Pancreas (tissue), 10 donors: ENCODE data around the gene ADRM1. TPM values are rescaled to one million over a fixed set of nuclear protein-coding genes. Genes with fewer than 3 reads are reported as not detected.

ENCODE experiments used
- ATAC-seq, 4 donors: fragments of 200-7000 bp; cut with Tn5 transposase; one replicate each; pipeline versions ENCODE4 v1.8.0 to v1.9.1; 2020; ENCODE audit warnings: mild to moderate bottlenecking in 4 of 4, moderate library complexity in 4 of 4
- DNase-seq, 6 donors: peaks; one replicate each; pipeline ENCODE4 v3.0.0-alpha.2; 2020
- FAIRE-seq: peaks from 2 replicates; lab custom pipeline; 2012; peaks lifted over from hg19 to GRCh38; lab: Jason Lieb, UNC
- H3K27ac ChIP-seq, 4 donors: fragments of 200-600 bp; sonication (generic); 1 replicate in 3 of 4; 2 replicates in 1 of 4; pipeline versions ENCODE4 v1.5.0 to v1.8.0; 2020
- H3K27me3 ChIP-seq, 4 donors: fragments of 200-600 bp; one replicate each; pipeline ENCODE4 v1.8.0; 2021
- H3K36me3 ChIP-seq, 3 donors: fragments of 200-600 bp; sonication (generic) in 1 of 3; one replicate each; pipeline versions ENCODE4 v1.5.0 to v1.8.0; 2020 to 2021
- H3K4me1 ChIP-seq, 3 donors: fragments of 200-600 bp; one replicate each; pipeline ENCODE4 v1.8.0; 2021
- H3K4me3 ChIP-seq, 4 donors: fragments of 200-600 bp; sonication (generic) in 2 of 4; one replicate each; pipeline versions ENCODE4 v1.5.0 to v1.8.0; 2020 to 2021
- H3K9me3 ChIP-seq, 4 donors: fragments of 200-600 bp; one replicate each; pipeline ENCODE4 v1.8.0; 2021
- WGBS, 2 donors: extraction: QIAGEN DNeasy Blood & Tissue Kit; methylation state at CpG; one replicate each; pipeline ENCODE4 v1.1.7; 2013; 5-methylcytosine and 5-hydroxymethylcytosine counted together
- intact Hi-C, 3 donors: fragments of 100-400 bp; cut with DNase I; formaldehyde crosslinking; loops; one replicate each; pipeline versions ENCODE4 v1.11.1 to v1.14.2; 2022
- polyA plus RNA-seq, 2 donors: library from polyadenylated mRNA; stranded (reverse); fragments of 200-250 nt; gene quantifications; one replicate each; pipeline ENCODE4 v1.2.3, GENCODE V29; 2013
- total RNA-seq, 6 donors: library from RNA; stranded (reverse); fragmentation: NEBNext Ultra II Directional in 4 of 6; extraction: Animal tissue kit (Norgen Biotek cat#: 25700) in 4 of 6; gene quantifications; one replicate each; pipeline versions ENCODE4 v1.2.1 to v1.2.4, GENCODE V29; 2021 to 2023
- TF ChIP-seq, protein P1 (sequence below), 4 donors: fragments of 200-600 bp; sonication (generic) in 3 of 4; IDR thresholded peaks; one replicate each; pipeline versions ENCODE4 v1.5.0 to v1.8.0; 2021; ENCODE audit warnings: antibody characterized with exemption in 4 of 4
- donor health status: healthy with polysubstance abuse.
- donor health status: DM: no; HTN: no; CAD: no; lungs with moderate emphysema.
- donor health status: DM: no; HTN: no; CAD: no.
- donor health status: control.
- donor health status: control.
- donor health status: Bipolar disorder and iron deficiency.
- donor health status: DM: yes; HTN: yes; CAD: no.
- donor health status: DM: no; HTN: no; CAD: no.
- donor health status: DM: no; HTN: no; CAD: no.
- donor health status: DM: yes; HTN: yes; CAD: no.

ADRM1 gene
- total and polyA plus RNA-seq, 8 donors, result 33.3 to 76.0 (median 41.7) TPM

- H3K36me3 ChIP-seq, result peaks cover 0 to 51% (median 7%) of the 10 kb centered on the region in 3 donors
- 94 to 97% methylated on average over 13 of the region's 13 CpGs for WGBS, 2 donors
- DNase-seq (peak in 2 of 6 donors; percentile 29 to 63), ATAC-seq (no peak), FAIRE-seq (no peak)
- H3K27me3 ChIP-seq, result no peaks in the 10 kb centered on the region
- H3K9me3 ChIP-seq, result no peaks in the 10 kb centered on the region
- TF ChIP-seq, protein P1, sequence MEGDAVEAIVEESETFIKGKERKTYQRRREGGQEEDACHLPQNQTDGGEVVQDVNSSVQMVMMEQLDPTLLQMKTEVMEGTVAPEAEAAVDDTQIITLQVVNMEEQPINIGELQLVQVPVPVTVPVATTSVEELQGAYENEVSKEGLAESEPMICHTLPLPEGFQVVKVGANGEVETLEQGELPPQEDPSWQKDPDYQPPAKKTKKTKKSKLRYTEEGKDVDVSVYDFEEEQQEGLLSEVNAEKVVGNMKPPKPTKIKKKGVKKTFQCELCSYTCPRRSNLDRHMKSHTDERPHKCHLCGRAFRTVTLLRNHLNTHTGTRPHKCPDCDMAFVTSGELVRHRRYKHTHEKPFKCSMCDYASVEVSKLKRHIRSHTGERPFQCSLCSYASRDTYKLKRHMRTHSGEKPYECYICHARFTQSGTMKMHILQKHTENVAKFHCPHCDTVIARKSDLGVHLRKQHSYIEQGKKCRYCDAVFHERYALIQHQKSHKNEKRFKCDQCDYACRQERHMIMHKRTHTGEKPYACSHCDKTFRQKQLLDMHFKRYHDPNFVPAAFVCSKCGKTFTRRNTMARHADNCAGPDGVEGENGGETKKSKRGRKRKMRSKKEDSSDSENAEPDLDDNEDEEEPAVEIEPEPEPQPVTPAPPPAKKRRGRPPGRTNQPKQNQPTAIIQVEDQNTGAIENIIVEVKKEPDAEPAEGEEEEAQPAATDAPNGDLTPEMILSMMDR (IDR thresholded peaks at IDR 0.05), result no peak
- no peak overlapping the region for H3K4me3 ChIP-seq
- H3K4me1 ChIP-seq, result no peaks in the 10 kb centered on the region
- intact Hi-C loops, result no loop called here
- no peak overlapping the region for H3K27ac ChIP-seq
These were observed 32.1 kb downstream of the ADRM1 start for GRCh38 chr20:62334881-62335280.

DNA sequence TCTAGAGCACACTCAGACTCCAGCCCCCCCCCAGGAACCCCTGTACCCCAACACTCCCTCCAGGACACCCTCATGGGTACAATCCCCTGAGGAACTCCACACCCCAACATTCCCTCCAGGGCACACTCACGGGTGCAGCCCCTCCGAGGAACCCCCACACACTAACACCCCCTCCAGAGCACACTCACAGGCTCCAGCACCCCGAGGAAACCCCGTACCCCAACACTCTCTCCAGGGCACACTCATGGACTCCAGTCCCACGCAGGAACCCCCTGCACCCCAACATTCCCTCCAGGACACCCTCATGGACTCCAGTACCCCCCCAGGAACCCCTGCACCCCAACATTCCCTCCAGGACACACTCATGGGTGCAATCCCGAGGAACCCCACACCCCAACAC, 32.7 kb downstream of the ADRM1 start:
- Histone ChIP-seq H3K4me3 (no peak overlapping the region), H3K9me3 (no peaks in the 10 kb centered on the region), H3K4me1 (no peaks in the 10 kb centered on the region), H3K27me3 (no peaks in the 10 kb centered on the region), H3K27ac (no peak overlapping the region), H3K36me3 (peaks cover 0 to 46% (median 7%) of the 10 kb centered on the region in 3 donors)
- TF ChIP-seq, protein P1 (IDR thresholded peaks at IDR 0.05), result no peak
- FAIRE-seq (no peak), DNase-seq (peak in 1 of 6 donors; percentile 17), ATAC-seq (no peak)
- intact Hi-C loops, result no loop called here
- 81 to 89% methylated on average over 6 of the region's 6 CpGs for WGBS, 2 donors

DNA sequence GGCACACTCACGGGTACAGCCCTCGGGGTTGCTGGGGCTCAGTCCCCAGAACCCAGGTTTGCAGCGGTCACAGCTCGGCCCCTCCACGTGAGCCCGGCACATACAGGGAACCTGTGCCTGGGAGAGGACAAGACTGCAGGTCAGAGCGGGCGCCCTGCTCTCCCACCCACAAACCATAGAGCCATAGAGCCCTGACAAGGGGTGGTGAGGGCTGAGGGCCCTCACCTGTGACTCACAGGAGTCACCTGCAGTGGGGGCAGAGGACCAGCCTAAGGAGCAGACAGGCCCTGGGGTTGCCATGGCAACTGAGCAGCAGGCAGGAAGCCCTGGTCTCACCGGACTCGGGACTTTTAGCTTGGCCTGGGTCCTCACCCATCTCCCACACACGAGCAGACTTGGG, 33.5 kb downstream of the ADRM1 start:
- intact Hi-C loops, result no loop called here

GRCh38 chr20:62336775-62337557, 34.2 kb downstream of the ADRM1 start:
- DNase-seq (peak in 1 of 6 donors; percentile 42), FAIRE-seq (no peak), ATAC-seq (no peak)
- peaks cover 0 to 39% (median 7%) of the 10 kb centered on the region in 3 donors for H3K36me3 ChIP-seq
- TF ChIP-seq, protein P1 (IDR thresholded peaks at IDR 0.05), result no peak
- no peaks in the 10 kb centered on the region for H3K4me1 ChIP-seq
- no peaks in the 10 kb centered on the region for H3K27me3 ChIP-seq
- H3K9me3 ChIP-seq, result no peaks in the 10 kb centered on the region
- no peak overlapping the region for H3K27ac ChIP-seq
- 92 to 94% methylated on average over 53 of the region's 53 CpGs for WGBS, 2 donors
- no peak overlapping the region for H3K4me3 ChIP-seq
- intact Hi-C loops, result no loop called here

More for the DNA sequence above, 33.5 kb downstream of the ADRM1 start:
- DNase-seq, result peak in 1 of 6 donors; percentile 54
- Histone ChIP-seq H3K4me1 (no peaks in the 10 kb centered on the region), H3K36me3 (peaks cover 0 to 42% (median 7%) of the 10 kb centered on the region in 3 donors), H3K9me3 (no peaks in the 10 kb centered on the region), H3K27ac (no peak overlapping the region), H3K27me3 (no peaks in the 10 kb centered on the region), H3K4me3 (no peak overlapping the region)
- FAIRE-seq, result no peak
- TF ChIP-seq, protein P1 (IDR thresholded peaks at IDR 0.05), result no peak
- 84 to 90% methylated on average over 11 of the region's 11 CpGs for WGBS, 2 donors
- ATAC-seq, result no peak
